Measurements from ENCODE around the gene IGSF8.

Gene IGSF8

GRCh38 chr1:160070243-160071163 lies 27.9 kb downstream of the IGSF8 start:
- no peak for TF ChIP-seq ZFX (IDR thresholded peaks at IDR 0.05)
- TF ChIP-seq, protein P1, sequence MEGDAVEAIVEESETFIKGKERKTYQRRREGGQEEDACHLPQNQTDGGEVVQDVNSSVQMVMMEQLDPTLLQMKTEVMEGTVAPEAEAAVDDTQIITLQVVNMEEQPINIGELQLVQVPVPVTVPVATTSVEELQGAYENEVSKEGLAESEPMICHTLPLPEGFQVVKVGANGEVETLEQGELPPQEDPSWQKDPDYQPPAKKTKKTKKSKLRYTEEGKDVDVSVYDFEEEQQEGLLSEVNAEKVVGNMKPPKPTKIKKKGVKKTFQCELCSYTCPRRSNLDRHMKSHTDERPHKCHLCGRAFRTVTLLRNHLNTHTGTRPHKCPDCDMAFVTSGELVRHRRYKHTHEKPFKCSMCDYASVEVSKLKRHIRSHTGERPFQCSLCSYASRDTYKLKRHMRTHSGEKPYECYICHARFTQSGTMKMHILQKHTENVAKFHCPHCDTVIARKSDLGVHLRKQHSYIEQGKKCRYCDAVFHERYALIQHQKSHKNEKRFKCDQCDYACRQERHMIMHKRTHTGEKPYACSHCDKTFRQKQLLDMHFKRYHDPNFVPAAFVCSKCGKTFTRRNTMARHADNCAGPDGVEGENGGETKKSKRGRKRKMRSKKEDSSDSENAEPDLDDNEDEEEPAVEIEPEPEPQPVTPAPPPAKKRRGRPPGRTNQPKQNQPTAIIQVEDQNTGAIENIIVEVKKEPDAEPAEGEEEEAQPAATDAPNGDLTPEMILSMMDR (conservative IDR thresholded peaks at IDR 0.05) = no peak
- H3K27ac ChIP-seq = no peak overlapping the region

DNA sequence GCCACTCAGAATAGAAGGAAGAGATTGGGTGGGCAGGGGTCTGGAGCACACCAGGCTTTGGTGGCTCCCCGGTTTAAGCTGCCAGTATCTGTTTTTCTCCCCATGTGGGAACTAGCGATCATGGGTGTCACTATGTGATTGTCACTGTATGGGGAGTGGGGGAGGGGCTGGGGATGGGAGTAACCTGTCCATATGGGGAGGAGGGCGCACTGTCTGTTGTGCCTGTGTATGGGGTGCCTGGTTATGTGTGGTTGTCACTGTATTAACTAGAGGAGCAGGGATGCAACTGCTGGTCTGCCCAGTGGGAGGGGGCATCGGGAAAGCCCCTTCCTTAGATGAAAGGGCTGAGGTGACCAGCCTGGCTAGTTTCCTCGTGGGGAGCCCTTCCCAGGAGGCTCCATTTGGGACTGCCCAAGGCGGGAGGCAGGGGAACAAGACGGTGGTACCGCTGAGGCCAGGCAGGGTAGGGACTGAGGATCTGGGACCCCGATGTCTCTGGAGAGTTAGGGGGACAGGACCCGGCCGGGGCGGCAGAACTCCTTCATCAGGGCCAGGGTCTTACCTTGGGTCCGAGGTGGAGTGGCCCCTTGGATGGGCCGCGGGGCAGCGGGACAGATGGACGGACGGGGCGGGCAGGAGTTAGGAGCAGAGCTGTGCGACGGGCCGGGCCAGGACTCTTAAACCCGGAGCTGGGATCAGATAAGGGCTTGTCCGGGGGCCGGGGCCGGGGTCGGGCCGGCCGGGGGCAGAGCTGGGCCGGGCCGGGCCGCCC lies 28.8 kb downstream of the IGSF8 start, which contains the start of gene KCNJ10:
KCNJ10 (minus strand) TSS at position 701 of the 772 bp plus-strand sequence. CDS start 27,628 bp downstream, outside the sequence.
- TF ChIP-seq ZFX (IDR thresholded peaks at IDR 0.05) = no peak
- TF ChIP-seq, protein P1 (conservative IDR thresholded peaks at IDR 0.05) = no peak
- no peak within 1 kb of the TSS for H3K27ac ChIP-seq

GRCh38 chr1:160068225-160068624 lies 30.2 kb downstream of the IGSF8 start:
- no peak overlapping the region for H3K27ac ChIP-seq
- TF ChIP-seq, protein P1 (conservative IDR thresholded peaks at IDR 0.05) = no peak
- no peak for TF ChIP-seq ZFX (IDR thresholded peaks at IDR 0.05)

DNA sequence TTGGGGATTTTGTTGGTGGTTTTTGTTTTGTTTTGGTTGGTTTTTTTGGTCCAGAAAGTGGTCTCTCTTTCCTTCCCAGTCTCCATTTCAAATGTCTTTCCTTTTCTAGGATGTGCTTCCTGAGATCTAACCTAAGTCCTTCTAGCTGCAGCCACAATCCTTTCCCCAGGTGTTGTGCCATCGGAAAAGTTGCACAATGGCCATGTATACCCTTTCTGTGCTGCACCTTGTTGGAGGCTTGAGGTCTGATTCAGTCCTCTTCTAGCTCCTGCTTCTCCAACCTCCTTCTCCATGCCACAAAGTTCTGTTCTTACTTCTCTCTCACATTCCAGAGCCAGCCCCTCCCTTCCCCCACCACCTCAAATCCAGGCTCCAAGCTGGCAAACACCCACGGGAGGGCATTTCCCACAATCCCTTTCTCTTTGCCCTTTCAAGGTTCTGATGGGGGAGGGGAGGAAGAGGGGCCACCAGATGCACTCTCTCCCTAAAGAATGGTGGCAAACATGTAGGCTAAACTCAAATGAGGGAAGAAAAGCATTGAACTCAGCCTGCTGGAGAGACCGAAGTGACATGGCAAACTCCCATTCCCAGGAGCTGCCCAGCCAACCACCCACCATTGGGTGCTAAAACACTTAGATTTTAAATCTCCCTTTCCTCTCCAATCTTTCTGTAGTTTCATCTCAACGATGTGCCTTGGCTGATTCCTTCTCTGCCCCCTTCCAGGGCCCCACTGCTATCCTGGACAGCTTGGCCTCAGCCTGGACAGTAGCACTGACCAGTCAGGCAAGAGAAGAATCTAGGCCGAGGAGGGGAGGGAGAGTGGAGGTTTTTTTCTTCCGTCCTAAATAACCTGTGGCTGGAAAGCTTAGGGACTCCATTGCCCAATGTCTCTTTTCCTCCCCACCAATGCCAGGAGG lies 31.3 kb downstream of the IGSF8 start:
- no peak overlapping the region for H3K27ac ChIP-seq
- TF ChIP-seq ZFX (IDR thresholded peaks at IDR 0.05) = no peak
- TF ChIP-seq, protein P1 (conservative IDR thresholded peaks at IDR 0.05) = no peak

DNA sequence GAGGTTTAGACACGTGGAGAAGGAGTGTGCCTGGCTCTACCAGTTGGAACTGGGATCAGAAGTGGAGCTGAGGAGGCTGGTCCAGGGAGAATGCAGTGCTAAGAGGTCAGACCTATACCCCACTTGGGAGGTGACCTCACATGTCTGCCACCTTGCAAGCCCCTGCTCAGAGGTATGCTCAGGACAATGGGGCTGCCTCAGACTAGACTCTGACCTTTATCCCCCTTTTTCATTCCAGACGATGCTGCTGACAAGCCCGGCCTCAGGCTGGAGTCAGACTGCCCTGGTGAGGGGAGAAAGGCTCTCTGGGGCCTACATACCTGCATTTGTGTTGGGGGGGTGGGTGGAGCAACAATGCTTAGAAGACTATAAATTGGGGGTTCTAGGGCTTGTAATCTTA lies 33.7 kb downstream of the IGSF8 start:
- TF ChIP-seq ZFX (IDR thresholded peaks at IDR 0.05) = no peak
- TF ChIP-seq, protein P1 (conservative IDR thresholded peaks at IDR 0.05) = no peak
- H3K27ac ChIP-seq = no peak overlapping the region

DNA sequence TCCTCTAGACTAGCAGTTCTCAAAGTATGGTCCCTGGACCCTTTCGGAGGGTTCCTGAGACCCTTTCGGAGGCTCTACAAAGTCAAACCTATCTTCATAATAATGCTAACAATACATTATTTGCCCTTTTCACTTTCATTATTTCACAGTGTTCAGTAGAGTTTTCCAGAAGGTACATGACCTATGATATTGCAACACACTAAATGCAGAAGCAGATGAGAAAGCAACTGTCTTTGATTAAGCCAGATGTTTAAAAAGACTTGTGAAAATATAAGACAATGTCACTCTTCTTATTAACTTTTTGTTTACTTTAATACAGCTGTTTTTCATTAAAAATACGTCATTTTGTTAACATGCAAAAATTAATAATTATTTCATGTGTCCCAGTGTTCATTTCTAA lies 34.3 kb downstream of the IGSF8 start:
- no peak overlapping the region for H3K27ac ChIP-seq
- TF ChIP-seq ZFX (IDR thresholded peaks at IDR 0.05) = no peak

DNA sequence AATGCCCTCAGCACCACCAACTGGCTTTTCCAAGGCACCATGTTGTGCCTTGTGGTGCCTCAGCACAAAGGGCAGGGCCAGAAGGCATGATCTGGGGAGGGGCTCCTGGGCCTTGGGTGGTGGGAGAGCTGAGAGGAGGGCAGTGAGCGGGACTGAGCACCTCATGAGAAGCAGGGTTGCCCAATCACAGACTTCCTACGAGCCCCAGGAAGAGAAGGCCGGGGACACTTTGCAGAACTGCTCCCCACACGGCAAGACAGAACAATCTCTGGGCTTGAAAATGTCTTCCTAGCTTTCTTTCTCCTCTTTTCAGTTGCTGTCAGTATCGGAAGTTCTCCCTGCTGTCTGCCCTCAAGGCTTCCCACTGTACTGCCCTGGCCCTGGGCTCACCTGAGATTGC lies 35.2 kb downstream of the IGSF8 start:
- TF ChIP-seq, protein P1 (conservative IDR thresholded peaks at IDR 0.05) = no peak
- TF ChIP-seq ZFX (IDR thresholded peaks at IDR 0.05) = no peak
- no peak overlapping the region for H3K27ac ChIP-seq

Measured in C4-2B (cell line).